Measurements from ENCODE around the gene MEF2C. TPM values are rescaled to one million over a fixed set of nuclear protein-coding genes. Genes with fewer than 3 reads are reported as not detected.

The MEF2C gene
- total RNA-seq, 1 experiment from 2014 or later, result 171 TPM

DNA sequence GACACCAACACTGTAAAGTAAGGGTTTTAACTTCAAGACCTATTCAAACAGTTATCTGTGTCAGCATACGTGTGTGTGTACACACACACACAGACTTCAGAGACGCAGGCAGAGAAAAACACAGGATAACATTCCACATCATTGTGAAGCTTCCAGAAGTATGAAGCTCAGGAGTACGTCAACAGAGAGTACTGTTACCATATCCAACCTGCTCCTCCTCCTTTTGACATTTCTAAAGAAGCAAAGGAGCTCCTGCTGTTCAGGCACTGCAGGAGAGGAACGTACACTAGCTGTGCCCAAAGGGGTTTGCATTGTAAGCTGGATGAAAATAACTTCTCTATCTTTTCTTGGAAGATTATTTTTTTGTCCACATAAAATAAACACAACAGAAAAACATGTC lies 180.7 kb downstream of the MEF2C start:
- Histone ChIP-seq H3K4me1 (ENCODE audit: low read length) (peaks cover 2% of the 10 kb centered on the region), H2AFZ (ENCODE audit: low read length) (no peak overlapping the region), H3K27me3 (ENCODE audit: low read length) (no peaks in the 10 kb centered on the region), H3K9ac (ENCODE audit: low read length) (no peak overlapping the region), H3K9me2 (replicated peaks; ENCODE audit: insufficient read depth, low read length) (no peaks in the 10 kb centered on the region), H3K9me3 (ENCODE audit: low read length) (no peaks in the 10 kb centered on the region), H3K4me3 (ENCODE audit: low read length) (no peak overlapping the region), H4K20me1 (ENCODE audit: insufficient read depth, low read depth, low read length) (no peaks in the 10 kb centered on the region), H3K36me3 (ENCODE audit: insufficient read depth, low read length) (no peaks in the 10 kb centered on the region), H3K27ac (ENCODE audit: low read length) (no peak overlapping the region), H3K79me2 (ENCODE audit: low read length) (no peaks in the 10 kb centered on the region), H3K4me2 (ENCODE audit: low read depth, low read length, poor library complexity, severe bottlenecking) (no peak overlapping the region)
- DNase-seq, result no peak

DNA sequence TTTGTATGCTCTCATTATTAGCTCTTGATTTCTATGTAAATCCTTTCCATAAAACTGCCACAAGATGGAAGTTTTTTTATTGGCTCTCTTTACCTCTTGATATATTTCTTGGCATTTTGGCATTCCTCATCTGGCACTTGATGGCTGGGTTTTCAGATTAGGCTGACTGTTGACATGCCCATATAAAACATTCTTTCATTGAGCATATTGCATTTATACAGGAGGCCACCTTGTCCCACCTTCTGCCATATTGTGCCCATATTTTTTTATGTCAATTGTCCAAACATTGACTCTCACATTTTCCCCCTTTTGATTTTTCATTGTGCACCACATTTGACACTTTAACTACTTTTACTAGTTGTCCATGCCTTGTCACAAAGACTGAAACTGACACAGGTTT lies 182.9 kb downstream of the MEF2C start:
- H3K4me2 ChIP-seq (ENCODE audit: low read depth, low read length, poor library complexity, severe bottlenecking), result no peak overlapping the region
- no peak overlapping the region for H3K9ac ChIP-seq (ENCODE audit: low read length)
- H3K4me3 ChIP-seq (ENCODE audit: low read length), result no peak overlapping the region
- H2AFZ ChIP-seq (ENCODE audit: low read length), result no peak overlapping the region
- H3K9me2 ChIP-seq (replicated peaks; ENCODE audit: insufficient read depth, low read length), result no peaks in the 10 kb centered on the region
- 0 out of 2 replicates have a peak, but pooled peaks cover 2% of the 10 kb centered on the region for H3K27me3 ChIP-seq (ENCODE audit: low read length)
- H3K4me1 ChIP-seq (ENCODE audit: low read length), result peaks cover 13% of the 10 kb centered on the region
- H4K20me1 ChIP-seq (ENCODE audit: insufficient read depth, low read depth, low read length), result no peaks in the 10 kb centered on the region
- H3K27ac ChIP-seq (ENCODE audit: low read length), result no peak overlapping the region
- H3K79me2 ChIP-seq (ENCODE audit: low read length), result no peaks in the 10 kb centered on the region
- H3K9me3 ChIP-seq (ENCODE audit: low read length), result no peaks in the 10 kb centered on the region
- DNase-seq, result no peak
- no peaks in the 10 kb centered on the region for H3K36me3 ChIP-seq (ENCODE audit: insufficient read depth, low read length)

DNA sequence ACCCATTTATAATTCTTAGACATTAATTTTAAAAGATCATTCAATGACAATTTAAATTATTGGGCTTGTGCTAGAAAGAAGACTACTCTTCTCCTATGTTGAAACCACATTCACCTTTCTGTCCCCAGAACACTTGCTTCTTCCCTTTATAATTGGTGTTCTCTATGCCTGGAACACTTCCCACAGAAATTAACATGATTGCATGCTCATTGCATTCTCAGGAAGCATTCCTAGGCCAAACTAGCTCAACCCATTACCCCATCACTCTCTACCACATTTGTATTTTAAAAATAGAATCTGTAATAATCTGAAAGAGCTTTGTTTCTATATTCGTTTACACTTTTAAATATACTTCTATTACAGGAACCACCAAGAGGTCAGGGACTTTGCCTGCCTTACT lies 184.7 kb downstream of the MEF2C start:
- no peak overlapping the region for H3K27ac ChIP-seq (ENCODE audit: low read length)
- H3K4me2 ChIP-seq (ENCODE audit: low read depth, low read length, poor library complexity, severe bottlenecking), result no peak overlapping the region
- no peak for DNase-seq
- no peaks in the 10 kb centered on the region for H4K20me1 ChIP-seq (ENCODE audit: insufficient read depth, low read depth, low read length)
- no peak overlapping the region for H2AFZ ChIP-seq (ENCODE audit: low read length)
- H3K9ac ChIP-seq (ENCODE audit: low read length), result no peak overlapping the region
- no peaks in the 10 kb centered on the region for H3K79me2 ChIP-seq (ENCODE audit: low read length)
- H3K4me1 ChIP-seq (ENCODE audit: low read length), result peaks cover 13% of the 10 kb centered on the region
- 0 out of 2 replicates have a peak, but pooled peaks cover 2% of the 10 kb centered on the region for H3K27me3 ChIP-seq (ENCODE audit: low read length)
- H3K4me3 ChIP-seq (ENCODE audit: low read length), result no peak overlapping the region
- H3K9me2 ChIP-seq (replicated peaks; ENCODE audit: insufficient read depth, low read length), result no peaks in the 10 kb centered on the region
- H3K9me3 ChIP-seq (ENCODE audit: low read length), result no peaks in the 10 kb centered on the region
- no peaks in the 10 kb centered on the region for H3K36me3 ChIP-seq (ENCODE audit: insufficient read depth, low read length)

DNA sequence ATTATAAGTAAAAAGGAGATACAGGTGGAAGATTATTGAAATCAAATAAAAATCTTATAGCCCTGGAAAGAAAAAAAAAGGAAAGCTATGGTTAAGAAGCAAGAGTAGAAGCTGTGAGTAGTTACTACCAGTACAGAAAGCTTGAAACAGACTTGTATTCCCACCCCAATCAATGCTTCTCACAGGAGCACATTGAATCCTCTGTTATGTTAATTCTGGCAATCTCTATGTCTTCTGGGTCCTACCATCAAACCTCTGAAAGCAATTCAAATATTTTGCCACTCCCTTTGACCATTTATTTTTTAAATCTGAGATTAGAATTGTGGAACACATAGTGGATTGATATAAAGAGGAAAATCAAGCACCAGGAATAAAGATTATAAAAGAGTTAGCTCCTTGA lies 186.5 kb downstream of the MEF2C start:
- H3K36me3 ChIP-seq (ENCODE audit: insufficient read depth, low read length), result no peaks in the 10 kb centered on the region
- DNase-seq, result no peak
- H3K9me3 ChIP-seq (ENCODE audit: low read length), result no peaks in the 10 kb centered on the region
- no peaks in the 10 kb centered on the region for H4K20me1 ChIP-seq (ENCODE audit: insufficient read depth, low read depth, low read length)
- no peaks in the 10 kb centered on the region for H3K9me2 ChIP-seq (replicated peaks; ENCODE audit: insufficient read depth, low read length)
- H3K9ac ChIP-seq (ENCODE audit: low read length), result no peak overlapping the region
- no peak overlapping the region for H2AFZ ChIP-seq (ENCODE audit: low read length)
- 0 out of 2 replicates have a peak, but pooled peaks cover 2% of the 10 kb centered on the region for H3K27me3 ChIP-seq (ENCODE audit: low read length)
- H3K27ac ChIP-seq (ENCODE audit: low read length), result no peak overlapping the region
- no peaks in the 10 kb centered on the region for H3K79me2 ChIP-seq (ENCODE audit: low read length)
- no peak overlapping the region for H3K4me3 ChIP-seq (ENCODE audit: low read length)
- peaks cover 13% of the 10 kb centered on the region for H3K4me1 ChIP-seq (ENCODE audit: low read length)
- no peak overlapping the region for H3K4me2 ChIP-seq (ENCODE audit: low read depth, low read length, poor library complexity, severe bottlenecking)

DNA sequence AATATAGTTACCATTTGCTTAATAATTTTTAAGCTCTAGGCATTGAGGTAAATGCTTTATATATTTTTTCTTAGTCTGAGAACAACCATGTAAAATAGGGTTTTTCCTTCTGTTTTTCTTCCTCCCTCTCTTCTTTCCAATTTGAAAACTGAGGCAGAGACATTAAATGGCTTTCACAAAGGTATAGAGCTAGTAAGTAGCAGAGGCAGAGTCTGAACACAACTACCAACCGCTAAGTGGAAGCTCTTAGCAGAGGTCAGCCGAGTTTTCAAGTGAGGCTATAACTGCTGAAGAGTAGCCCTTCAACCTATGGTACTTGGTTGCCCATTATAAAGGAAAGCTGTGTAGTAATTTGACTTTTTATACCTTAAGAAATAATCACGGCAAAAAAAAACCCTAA lies 187.1 kb downstream of the MEF2C start:
- 0 out of 2 replicates have a peak, but pooled peaks cover 2% of the 10 kb centered on the region for H3K27me3 ChIP-seq (ENCODE audit: low read length)
- no peak for DNase-seq
- H2AFZ ChIP-seq (ENCODE audit: low read length), result no peak overlapping the region

DNA sequence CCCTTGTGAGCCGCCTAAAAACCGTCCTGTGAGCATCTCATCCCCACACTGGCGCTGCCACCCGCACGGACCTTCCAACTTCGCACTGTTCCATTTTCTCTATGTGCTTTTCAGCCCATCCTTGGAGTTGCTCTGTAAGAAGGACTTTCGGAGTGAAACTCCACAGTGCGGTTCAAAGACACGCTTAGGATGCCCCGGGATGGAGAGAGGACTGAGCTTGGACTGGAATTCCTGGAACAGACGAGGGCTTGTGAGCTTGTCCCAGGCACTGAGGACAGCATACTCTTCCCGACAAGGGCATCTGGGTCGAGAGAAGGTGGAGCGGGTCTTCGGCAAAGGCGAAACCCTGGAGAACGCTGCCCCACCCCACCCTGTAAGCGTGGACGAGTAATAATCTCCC lies 187.8 kb downstream of the MEF2C start:
- H3K27me3 ChIP-seq (ENCODE audit: low read length), result 0 out of 2 replicates have a peak, but pooled peaks cover 2% of the 10 kb centered on the region

More for the DNA sequence above, 187.1 kb downstream of the MEF2C start:
- H3K79me2 ChIP-seq (ENCODE audit: low read length), result no peaks in the 10 kb centered on the region
- H3K9ac ChIP-seq (ENCODE audit: low read length), result no peak overlapping the region
- H3K9me3 ChIP-seq (ENCODE audit: low read length), result no peaks in the 10 kb centered on the region
- no peak overlapping the region for H3K4me3 ChIP-seq (ENCODE audit: low read length)
- H4K20me1 ChIP-seq (ENCODE audit: insufficient read depth, low read depth, low read length), result no peaks in the 10 kb centered on the region
- no peak overlapping the region for H3K4me2 ChIP-seq (ENCODE audit: low read depth, low read length, poor library complexity, severe bottlenecking)
- peaks cover 13% of the 10 kb centered on the region for H3K4me1 ChIP-seq (ENCODE audit: low read length)
- no peak overlapping the region for H3K27ac ChIP-seq (ENCODE audit: low read length)
- no peaks in the 10 kb centered on the region for H3K9me2 ChIP-seq (replicated peaks; ENCODE audit: insufficient read depth, low read length)
- no peaks in the 10 kb centered on the region for H3K36me3 ChIP-seq (ENCODE audit: insufficient read depth, low read length)

DNA sequence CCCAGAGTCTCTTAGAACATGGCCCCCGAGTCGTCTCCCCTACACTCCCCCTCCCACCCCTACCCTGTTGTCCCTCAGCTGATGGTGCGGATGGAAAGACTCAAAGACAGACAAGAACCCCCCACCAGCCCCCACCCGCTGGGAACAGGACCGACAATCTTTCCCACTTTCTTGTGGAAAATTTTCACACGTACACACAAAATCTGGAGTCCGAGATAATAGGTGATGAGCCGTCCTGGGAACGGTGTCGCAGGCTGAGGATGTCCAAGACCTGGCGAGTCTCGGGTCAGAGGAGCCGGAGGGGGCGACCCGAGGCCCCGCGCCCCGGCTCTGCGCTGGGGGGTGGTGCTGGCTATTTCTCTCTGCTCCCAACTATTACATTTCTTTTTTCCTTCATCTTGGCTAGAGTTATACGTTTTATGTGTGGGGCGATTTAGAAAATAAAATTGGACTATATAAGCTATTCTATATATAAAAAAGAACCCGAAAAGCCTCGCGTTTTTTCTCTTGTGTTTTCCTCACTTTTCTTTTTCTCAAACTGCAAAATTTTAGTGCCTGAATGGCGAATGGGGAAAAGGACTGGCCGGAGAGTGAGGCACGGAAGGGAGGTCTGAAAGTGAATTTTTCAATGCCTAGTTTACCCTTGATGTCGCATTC lies 188.8 kb downstream of the MEF2C start:
- no peaks in the 10 kb centered on the region for H3K36me3 ChIP-seq (ENCODE audit: insufficient read depth, low read length)
- no peaks in the 10 kb centered on the region for H4K20me1 ChIP-seq (ENCODE audit: insufficient read depth, low read depth, low read length)
- H2AFZ ChIP-seq (ENCODE audit: low read length), result no peak overlapping the region
- no peak overlapping the region for H3K4me2 ChIP-seq (ENCODE audit: low read depth, low read length, poor library complexity, severe bottlenecking)
- H3K4me3 ChIP-seq (ENCODE audit: low read length), result no peak overlapping the region
- 0 out of 2 replicates have a peak, but pooled peaks cover 2% of the 10 kb centered on the region for H3K27me3 ChIP-seq (ENCODE audit: low read length)
- H3K27ac ChIP-seq (ENCODE audit: low read length), result no peak overlapping the region
- no peak overlapping the region for H3K9ac ChIP-seq (ENCODE audit: low read length)
- no peaks in the 10 kb centered on the region for H3K79me2 ChIP-seq (ENCODE audit: low read length)
- DNase-seq, result no peak
- H3K4me1 ChIP-seq (ENCODE audit: low read length), result peaks cover 13% of the 10 kb centered on the region
- H3K9me2 ChIP-seq (replicated peaks; ENCODE audit: insufficient read depth, low read length), result no peaks in the 10 kb centered on the region
- H3K9me3 ChIP-seq (ENCODE audit: low read length), result no peaks in the 10 kb centered on the region

More for the DNA sequence above, 187.8 kb downstream of the MEF2C start:
- Histone ChIP-seq H3K9me3 (ENCODE audit: low read length) (no peaks in the 10 kb centered on the region), H3K79me2 (ENCODE audit: low read length) (no peaks in the 10 kb centered on the region), H3K27ac (ENCODE audit: low read length) (no peak overlapping the region), H3K9me2 (replicated peaks; ENCODE audit: insufficient read depth, low read length) (no peaks in the 10 kb centered on the region), H3K4me2 (ENCODE audit: low read depth, low read length, poor library complexity, severe bottlenecking) (no peak overlapping the region), H3K4me3 (ENCODE audit: low read length) (no peak overlapping the region), H3K9ac (ENCODE audit: low read length) (no peak overlapping the region), H3K4me1 (ENCODE audit: low read length) (peaks cover 13% of the 10 kb centered on the region), H2AFZ (ENCODE audit: low read length) (no peak overlapping the region), H3K36me3 (ENCODE audit: insufficient read depth, low read length) (no peaks in the 10 kb centered on the region), H4K20me1 (ENCODE audit: insufficient read depth, low read depth, low read length) (no peaks in the 10 kb centered on the region)
- no peak for DNase-seq

DNA sequence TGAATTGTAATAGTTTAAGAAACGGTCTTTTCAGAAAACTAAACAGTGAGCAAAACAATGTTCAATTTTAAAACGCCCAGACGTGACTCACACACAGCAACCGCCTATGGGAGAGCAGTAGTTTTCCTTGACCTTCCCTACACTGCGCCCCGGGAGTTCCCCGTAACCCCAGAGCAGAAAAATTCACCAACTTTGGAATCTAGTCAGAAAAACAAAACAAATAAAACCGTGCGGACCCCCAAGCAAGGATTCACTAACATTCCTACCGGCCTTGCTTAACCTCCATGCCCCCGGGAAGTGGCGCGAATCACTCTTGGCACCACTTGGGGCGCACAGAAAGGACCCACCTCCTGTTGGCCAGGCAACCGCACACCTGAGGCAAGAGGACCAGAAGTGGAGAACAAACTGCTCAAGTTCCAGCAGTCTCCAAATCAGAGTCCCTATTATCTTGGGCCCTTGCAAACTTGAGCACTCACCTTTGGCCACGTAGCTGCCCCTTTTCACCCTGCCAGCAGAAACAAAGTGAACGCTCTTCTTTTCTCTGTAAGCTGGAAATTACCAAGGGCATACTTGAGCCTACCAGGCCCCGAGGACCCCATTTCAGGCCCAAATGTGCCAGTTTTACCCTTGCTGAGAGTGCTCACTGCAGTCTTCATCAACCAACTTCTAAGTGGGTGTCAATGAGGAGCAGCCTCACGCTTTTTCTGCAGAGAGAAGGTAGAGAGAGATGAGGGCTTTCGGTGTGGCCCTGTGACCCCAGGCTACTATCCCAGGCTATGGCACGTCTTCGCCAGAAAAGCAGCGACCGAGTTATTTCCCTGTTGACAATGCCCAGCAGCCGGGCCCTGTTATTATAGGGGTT lies 189.7 kb downstream of the MEF2C start:
- no peak overlapping the region for H3K9ac ChIP-seq (ENCODE audit: low read length)
- H3K36me3 ChIP-seq (ENCODE audit: insufficient read depth, low read length), result no peaks in the 10 kb centered on the region
- no peaks in the 10 kb centered on the region for H3K9me3 ChIP-seq (ENCODE audit: low read length)
- H3K4me1 ChIP-seq (ENCODE audit: low read length), result peaks cover 13% of the 10 kb centered on the region
- H3K4me2 ChIP-seq (ENCODE audit: low read depth, low read length, poor library complexity, severe bottlenecking), result no peak overlapping the region
- H4K20me1 ChIP-seq (ENCODE audit: insufficient read depth, low read depth, low read length), result no peaks in the 10 kb centered on the region
- H2AFZ ChIP-seq (ENCODE audit: low read length), result no peak overlapping the region
- no peak for DNase-seq
- H3K27me3 ChIP-seq (ENCODE audit: low read length), result 0 out of 2 replicates have a peak, but pooled peaks cover 2% of the 10 kb centered on the region
- no peaks in the 10 kb centered on the region for H3K79me2 ChIP-seq (ENCODE audit: low read length)
- no peak overlapping the region for H3K27ac ChIP-seq (ENCODE audit: low read length)
- no peak overlapping the region for H3K4me3 ChIP-seq (ENCODE audit: low read length)
- no peaks in the 10 kb centered on the region for H3K9me2 ChIP-seq (replicated peaks; ENCODE audit: insufficient read depth, low read length)
